Ishikawa (cell line): Measurements from ENCODE around the gene CACNA2D4.

Source experiments
- EP300 ChIP-seq: IDR thresholded peaks from 2 replicates; pipeline ENCODE4 v1.6.1; 2012; ENCODE audit warnings: borderline replicate concordance
- NFIC ChIP-seq: IDR thresholded peaks from 2 replicates; pipeline ENCODE4 v1.6.1; 2012
- REST ChIP-seq: IDR thresholded peaks from 2 replicates; pipeline ENCODE4 v1.6.1; 2012; ENCODE audit warnings: low read depth, mild to moderate bottlenecking
- TAF1 ChIP-seq: IDR thresholded peaks from 2 replicates; pipeline ENCODE4 v1.6.1; 2012; ENCODE audit warnings: low read depth, mild to moderate bottlenecking

- TF ChIP-seq TAF1: no peak
- no peak for TF ChIP-seq REST
- no peak for TF ChIP-seq EP300
- TF ChIP-seq NFIC: no peak
These were observed 76.8 kb downstream of the CACNA2D4 start for GRCh38 chr12:1841586-1842182.
